Peyer's patch (tissue), 4 donors: ENCODE results near the gene RAB28. TPM values are rescaled to one million over a fixed set of nuclear protein-coding genes. Genes with fewer than 3 reads are reported as not detected.

Source experiments
- DNase-seq, 3 donors: peaks; one replicate each; pipeline ENCODE4 v3.0.0-alpha.2; 2017 to 2019
- H3K27ac ChIP-seq, 4 donors: fragments of 200-600 bp; sonication (generic); one replicate each; pipeline ENCODE4 v1.5.1; 2016 to 2019
- H3K27me3 ChIP-seq, 2 donors: fragments of 200-600 bp; sonication (generic); one replicate each; pipeline ENCODE4 v1.5.1; 2019
- H3K36me3 ChIP-seq, 3 donors: fragments of 200-600 bp; sonication (generic); one replicate each; pipeline ENCODE4 v1.5.1; 2016 to 2019
- H3K4me1 ChIP-seq, 4 donors: fragments of 200-600 bp; sonication (generic); one replicate each; pipeline ENCODE4 v1.5.1; 2016 to 2019
- H3K4me3 ChIP-seq, 4 donors: fragments of 200-600 bp; sonication (generic); 1 replicate in 3 of 4; 2 replicates in 1 of 4; pipeline ENCODE4 v1.5.1; 2016 to 2019; ENCODE audit warnings: mild to moderate bottlenecking in 1 of 4
- H3K9me3 ChIP-seq, 4 donors: fragments of 200-600 bp; sonication (generic); one replicate each; pipeline ENCODE4 v1.5.1; 2016 to 2019; ENCODE audit warnings: mild to moderate bottlenecking in 1 of 4
- CTCF ChIP-seq, 6 experiments: fragments of 450-650 bp in 4 of 6; fragments of 200-600 bp in 2 of 6; sonication (generic) in 1 of 6; IDR thresholded peaks; one replicate each; pipeline ENCODE4 v1.5.1; 2017 to 2019; ENCODE audit warnings: antibody characterized with exemption in 6 of 6, mild to moderate bottlenecking in 3 of 6, moderate library complexity in 1 of 6
- POLR2A ChIP-seq, 2 donors: fragments of 450-650 bp; IDR thresholded peaks; one replicate each; pipeline ENCODE4 v1.5.1; 2017; ENCODE audit warnings: antibody characterized with exemption in 2 of 2, mild to moderate bottlenecking in 2 of 2, moderate library complexity in 2 of 2
- total RNA-seq, 4 donors: library from RNA; depleted of rRNA; stranded (reverse); fragments of >200 nt; gene quantifications; one replicate each; pipeline ENCODE4 v1.1.0, GENCODE V29; 2016

Gene RAB28
- total RNA-seq, 4 donors from 2014 or later = 11.2 to 24.8 (median 12.4) TPM

- no peaks in the 10 kb centered on the region for H3K27me3 ChIP-seq
- TF ChIP-seq CTCF (IDR thresholded peaks at IDR 0.05) (no peak), POLR2A (IDR thresholded peaks at IDR 0.05) (no peak)
- no peak for DNase-seq
- no peak overlapping the region for H3K4me3 ChIP-seq
- H3K4me1 ChIP-seq = no peaks in the 10 kb centered on the region
- no peak overlapping the region for H3K27ac ChIP-seq
- H3K36me3 ChIP-seq = no peaks in the 10 kb centered on the region
- no peaks in the 10 kb centered on the region for H3K9me3 ChIP-seq
Measured at GRCh38 chr4:13384055-13384454, 100.1 kb downstream of the RAB28 start.

- Histone ChIP-seq H3K9me3 (no peaks in the 10 kb centered on the region), H3K4me1 (no peaks in the 10 kb centered on the region), H3K4me3 (no peak overlapping the region), H3K27ac (no peak overlapping the region), H3K27me3 (no peaks in the 10 kb centered on the region), H3K36me3 (no peaks in the 10 kb centered on the region)
- TF ChIP-seq CTCF (IDR thresholded peaks at IDR 0.05) (no peak), POLR2A (IDR thresholded peaks at IDR 0.05) (no peak)
- no peak for DNase-seq
Measured at GRCh38 chr4:13378973-13379759, 105.0 kb downstream of the RAB28 start.

- Histone ChIP-seq H3K27ac (no peak overlapping the region), H3K4me3 (no peak overlapping the region), H3K27me3 (no peaks in the 10 kb centered on the region), H3K36me3 (no peaks in the 10 kb centered on the region), H3K4me1 (no peaks in the 10 kb centered on the region), H3K9me3 (no peaks in the 10 kb centered on the region)
- no peak for DNase-seq
- TF ChIP-seq CTCF (IDR thresholded peaks at IDR 0.05) = no peak
- TF ChIP-seq POLR2A (IDR thresholded peaks at IDR 0.05) = no peak
Measured at GRCh38 chr4:13371048-13371447, 113.1 kb downstream of the RAB28 start.

- no peak for DNase-seq
- H3K27me3 ChIP-seq = no peaks in the 10 kb centered on the region
- TF ChIP-seq CTCF (IDR thresholded peaks at IDR 0.05) (no peak), POLR2A (IDR thresholded peaks at IDR 0.05) (no peak)
- no peak overlapping the region for H3K4me3 ChIP-seq
- no peaks in the 10 kb centered on the region for H3K36me3 ChIP-seq
- no peaks in the 10 kb centered on the region for H3K4me1 ChIP-seq
- H3K27ac ChIP-seq = no peak overlapping the region
- H3K9me3 ChIP-seq = no peaks in the 10 kb centered on the region
Measured at GRCh38 chr4:13368217-13368616, 115.9 kb downstream of the RAB28 start.

GRCh38 chr4:13367691-13368090 lies 116.4 kb downstream of the RAB28 start:
- no peak overlapping the region for H3K27ac ChIP-seq
- TF ChIP-seq POLR2A (IDR thresholded peaks at IDR 0.05) (no peak), CTCF (IDR thresholded peaks at IDR 0.05) (no peak)
- DNase-seq = no peak

More at GRCh38 chr4:13367691-13368090, 116.4 kb downstream of the RAB28 start:
- Histone ChIP-seq H3K36me3 (no peaks in the 10 kb centered on the region), H3K9me3 (no peaks in the 10 kb centered on the region), H3K4me3 (no peak overlapping the region), H3K27me3 (no peaks in the 10 kb centered on the region), H3K4me1 (no peaks in the 10 kb centered on the region)
